Tibial artery (tissue), 4 donors: ENCODE results near the gene OR10H1.
"Not testable (repeated sequence)": the region's sequence is repeated elsewhere in the genome, so short reads cannot be mapped to it uniquely, and the experiment has no call there.

Experiments used
- DNase-seq, 2 donors: peaks; one replicate each; pipeline ENCODE4 v3.0.0-alpha.2; 2019
- H3K27ac ChIP-seq, 2 donors: fragments of 200-600 bp; sonication (generic) in 1 of 2; 1 replicate in 1 of 2; 2 replicates in 1 of 2; pipeline ENCODE4 v1.5.1; 2018 to 2019; ENCODE audit warnings: mild to moderate bottlenecking in 1 of 2
- H3K27me3 ChIP-seq, 2 donors: fragments of 200-600 bp; sonication (generic) in 1 of 2; one replicate each; pipeline versions ENCODE4 v1.5.1 to v1.6.0; 2016 to 2019
- H3K36me3 ChIP-seq, 3 donors: fragments of 200-600 bp; sonication (generic) in 2 of 3; one replicate each; pipeline ENCODE4 v1.5.1; 2016 to 2019; ENCODE audit warnings: mild to moderate bottlenecking in 2 of 3
- H3K4me1 ChIP-seq, 4 donors: fragments of 200-600 bp; sonication (generic) in 2 of 4; 1 replicate in 3 of 4; 2 replicates in 1 of 4; pipeline ENCODE4 v1.5.1; 2016 to 2019
- H3K4me3 ChIP-seq, 2 donors: fragments of 200-600 bp; sonication (generic) in 1 of 2; 1 replicate in 1 of 2; 2 replicates in 1 of 2; pipeline ENCODE4 v1.5.1; 2018 to 2019; ENCODE audit warnings: mild to moderate bottlenecking in 2 of 2
- H3K9me3 ChIP-seq, 3 donors: fragments of 200-600 bp; sonication (generic) in 1 of 3; one replicate each; pipeline ENCODE4 v1.5.1; 2016 to 2019
- intact Hi-C: fragments of 100-400 bp; cut with DNase I; formaldehyde crosslinking; loops from one replicate; pipeline ENCODE4 v1.15.0; 2023; ENCODE audit warnings: low total_unique reads
- TF ChIP-seq, protein P1 (sequence below), 2 experiments: fragments of 200-600 bp in 1 of 2; fragments of 450-650 bp in 1 of 2; IDR thresholded peaks; one replicate each; pipeline ENCODE4 v1.5.1; 2017 to 2019; ENCODE audit warnings: antibody characterized with exemption in 2 of 2, mild to moderate bottlenecking in 1 of 2, moderate library complexity in 1 of 2

The OR10H1 gene

DNA sequence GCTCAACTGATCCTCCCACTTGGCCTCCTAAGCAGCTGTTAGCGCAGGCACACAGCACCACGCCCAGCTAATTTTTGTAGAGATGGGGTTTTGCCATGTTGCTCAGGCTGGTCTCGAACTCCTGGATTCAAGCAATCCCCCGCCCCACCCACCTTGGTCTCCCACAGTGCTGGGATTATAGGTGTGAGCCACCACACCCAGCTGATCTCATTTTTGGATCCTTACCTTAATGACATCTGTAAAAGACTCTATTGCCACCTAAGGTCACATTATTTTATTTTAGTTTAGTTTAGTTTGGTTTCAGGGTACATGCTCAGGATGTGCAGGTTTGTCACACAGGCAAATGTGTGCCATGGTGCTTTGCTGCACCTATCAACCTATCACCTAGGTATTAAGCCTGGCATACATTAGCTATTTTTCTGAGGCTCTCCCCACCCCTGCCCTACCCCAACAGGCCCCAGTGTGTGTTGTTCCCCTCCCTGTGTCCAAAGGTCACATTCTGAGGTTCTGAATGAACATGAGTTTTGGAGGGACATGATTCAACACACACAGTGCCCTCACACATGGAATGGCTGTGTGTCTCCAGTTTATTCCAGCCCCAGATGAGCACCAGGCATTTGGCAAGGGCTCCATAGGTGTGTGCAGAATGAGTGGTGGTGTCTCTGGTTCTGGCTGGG lies 26.7 kb downstream of the OR10H1 start:
- no peak overlapping the region for H3K4me3 ChIP-seq
- peaks cover 0 to 28% of the 10 kb centered on the region in 2 donors for H3K27me3 ChIP-seq
- no peak overlapping the region for H3K27ac ChIP-seq
- no peaks in the 10 kb centered on the region for H3K4me1 ChIP-seq
- DNase-seq = no peak
- TF ChIP-seq, protein P1, sequence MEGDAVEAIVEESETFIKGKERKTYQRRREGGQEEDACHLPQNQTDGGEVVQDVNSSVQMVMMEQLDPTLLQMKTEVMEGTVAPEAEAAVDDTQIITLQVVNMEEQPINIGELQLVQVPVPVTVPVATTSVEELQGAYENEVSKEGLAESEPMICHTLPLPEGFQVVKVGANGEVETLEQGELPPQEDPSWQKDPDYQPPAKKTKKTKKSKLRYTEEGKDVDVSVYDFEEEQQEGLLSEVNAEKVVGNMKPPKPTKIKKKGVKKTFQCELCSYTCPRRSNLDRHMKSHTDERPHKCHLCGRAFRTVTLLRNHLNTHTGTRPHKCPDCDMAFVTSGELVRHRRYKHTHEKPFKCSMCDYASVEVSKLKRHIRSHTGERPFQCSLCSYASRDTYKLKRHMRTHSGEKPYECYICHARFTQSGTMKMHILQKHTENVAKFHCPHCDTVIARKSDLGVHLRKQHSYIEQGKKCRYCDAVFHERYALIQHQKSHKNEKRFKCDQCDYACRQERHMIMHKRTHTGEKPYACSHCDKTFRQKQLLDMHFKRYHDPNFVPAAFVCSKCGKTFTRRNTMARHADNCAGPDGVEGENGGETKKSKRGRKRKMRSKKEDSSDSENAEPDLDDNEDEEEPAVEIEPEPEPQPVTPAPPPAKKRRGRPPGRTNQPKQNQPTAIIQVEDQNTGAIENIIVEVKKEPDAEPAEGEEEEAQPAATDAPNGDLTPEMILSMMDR (IDR thresholded peaks at IDR 0.05) = no peak
- H3K36me3 ChIP-seq = no peaks in the 10 kb centered on the region
- H3K9me3 ChIP-seq = no peaks in the 10 kb centered on the region
- intact Hi-C loops = no loop called here

DNA sequence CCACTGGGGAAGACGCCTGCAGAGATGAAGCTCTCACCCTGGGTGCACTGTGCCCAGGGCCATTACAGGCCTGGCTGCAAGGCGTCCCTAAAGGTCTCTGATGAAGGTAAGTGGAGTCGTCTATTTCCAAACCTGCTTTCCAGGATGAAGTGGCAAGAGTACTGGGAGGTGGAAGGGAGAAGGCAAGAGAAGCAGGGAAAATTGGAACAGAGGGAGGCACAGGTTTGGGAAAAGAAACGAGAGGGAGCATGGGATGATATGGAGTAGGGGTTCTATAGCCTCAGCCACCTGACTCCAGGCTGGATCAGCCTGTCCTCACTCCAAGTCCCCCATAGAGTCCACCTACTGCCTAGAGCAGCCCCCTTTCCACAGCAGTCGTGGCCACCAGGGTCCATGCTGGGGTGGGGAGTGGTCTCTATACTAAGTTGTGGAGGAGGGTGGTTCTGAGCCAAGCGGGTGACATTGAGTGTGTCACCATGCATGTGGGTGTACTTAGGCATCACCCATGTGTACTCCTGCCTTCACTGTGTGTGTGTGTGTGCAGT lies 27.8 kb downstream of the OR10H1 start, which contains the start of gene OR10H5:
Gene OR10H5 (plus strand): TSS at position 51 of the 545 bp plus-strand sequence. CDS start 6,388 bp downstream, outside the sequence.
- Histone ChIP-seq H3K4me1 (no peaks in the 10 kb centered on the region), H3K9me3 (no peaks in the 10 kb centered on the region), H3K27ac (no peak within 1 kb of the TSS), H3K36me3 (no peaks in the 10 kb centered on the region), H3K4me3 (no peak within 1 kb of the TSS), H3K27me3 (peaks cover 0 to 25% of the 10 kb centered on the region in 2 donors)
- no peak for DNase-seq
- TF ChIP-seq, protein P1 (IDR thresholded peaks at IDR 0.05) = no peak
- intact Hi-C loops = no loop called here

DNA sequence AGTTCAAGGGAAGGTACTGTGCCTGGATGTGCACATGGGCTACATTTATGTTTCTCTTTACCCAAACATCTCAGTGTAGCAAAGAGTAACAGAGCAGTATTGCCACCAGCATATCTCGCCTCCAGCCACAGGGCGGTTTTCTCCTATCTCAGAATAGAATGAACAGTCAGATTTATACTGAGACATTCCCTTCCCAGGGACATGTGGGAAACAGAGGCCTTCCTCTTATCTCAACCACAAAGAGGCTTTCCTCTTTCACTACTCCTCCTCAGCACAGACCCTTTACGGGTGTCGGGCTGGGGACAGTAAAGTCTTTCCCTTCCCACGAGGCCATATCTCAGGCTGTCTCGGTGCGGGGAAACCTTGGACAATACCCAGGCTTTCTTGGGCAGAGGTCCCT lies 32.6 kb downstream of the OR10H1 start:
- H3K36me3 ChIP-seq, H3K27me3 ChIP-seq, H3K27ac ChIP-seq, H3K9me3 ChIP-seq, DNase-seq, intact Hi-C loops, H3K4me3 ChIP-seq: not testable (repeated sequence)
- peaks cover 0 to 17% (median 13%) of the 10 kb centered on the region in 4 donors for H3K4me1 ChIP-seq

DNA sequence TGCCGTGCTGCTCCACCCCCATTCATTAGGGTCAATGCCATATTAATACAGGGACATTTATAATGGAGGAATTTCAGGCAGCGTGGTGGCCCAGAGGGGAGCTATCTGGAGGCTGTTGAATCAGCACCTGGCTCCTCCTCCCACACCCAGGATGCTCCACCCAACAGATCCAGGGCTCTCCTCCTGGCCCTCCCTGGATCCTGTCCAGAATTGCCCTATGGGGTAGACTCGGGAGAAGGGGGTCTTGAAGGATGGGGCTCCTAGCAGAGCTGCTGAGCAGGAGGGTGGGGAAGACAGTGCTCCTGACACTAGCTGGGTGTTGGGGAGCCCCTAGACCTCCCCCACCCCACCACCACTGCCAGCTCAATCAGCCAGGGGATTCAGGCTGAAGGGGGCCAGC lies 33.3 kb downstream of the OR10H1 start:
- H3K9me3 ChIP-seq = no peaks in the 10 kb centered on the region
- no peak for DNase-seq
- no peaks in the 10 kb centered on the region for H3K27me3 ChIP-seq
- no peak overlapping the region for H3K4me3 ChIP-seq
- H3K4me1 ChIP-seq = peaks cover 0 to 17% (median 13%) of the 10 kb centered on the region in 4 donors
- intact Hi-C loops = no loop called here
- H3K36me3 ChIP-seq = no peaks in the 10 kb centered on the region
- TF ChIP-seq, protein P1 (IDR thresholded peaks at IDR 0.05) = no peak
- no peak overlapping the region for H3K27ac ChIP-seq

DNA sequence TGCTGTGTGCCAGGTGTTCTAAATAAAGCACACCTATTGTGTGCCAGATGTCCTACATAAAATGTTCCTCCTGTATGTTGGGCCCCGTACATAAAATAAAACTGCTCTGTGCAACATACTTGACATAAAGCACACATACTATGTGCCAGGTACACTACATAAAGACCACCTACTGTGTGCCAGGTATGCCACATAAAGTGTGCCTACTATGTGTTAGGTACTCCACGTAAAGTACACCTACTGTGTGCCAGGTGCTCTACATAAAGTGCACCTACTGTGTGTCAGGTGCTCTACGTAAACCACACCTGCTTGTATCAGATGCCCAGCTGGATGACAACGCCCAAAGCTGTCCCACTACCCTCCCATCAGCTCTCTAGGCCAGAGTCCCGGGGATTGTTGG lies 33.8 kb downstream of the OR10H1 start:
- H3K4me1 ChIP-seq = peaks cover 0 to 17% (median 13%) of the 10 kb centered on the region in 4 donors
- no peak overlapping the region for H3K4me3 ChIP-seq
- TF ChIP-seq, protein P1 (IDR thresholded peaks at IDR 0.05) = no peak
- intact Hi-C loops = no loop called here
- H3K36me3 ChIP-seq = no peaks in the 10 kb centered on the region
- H3K9me3 ChIP-seq = no peaks in the 10 kb centered on the region
- no peak for DNase-seq
- no peaks in the 10 kb centered on the region for H3K27me3 ChIP-seq
- H3K27ac ChIP-seq = no peak overlapping the region

DNA sequence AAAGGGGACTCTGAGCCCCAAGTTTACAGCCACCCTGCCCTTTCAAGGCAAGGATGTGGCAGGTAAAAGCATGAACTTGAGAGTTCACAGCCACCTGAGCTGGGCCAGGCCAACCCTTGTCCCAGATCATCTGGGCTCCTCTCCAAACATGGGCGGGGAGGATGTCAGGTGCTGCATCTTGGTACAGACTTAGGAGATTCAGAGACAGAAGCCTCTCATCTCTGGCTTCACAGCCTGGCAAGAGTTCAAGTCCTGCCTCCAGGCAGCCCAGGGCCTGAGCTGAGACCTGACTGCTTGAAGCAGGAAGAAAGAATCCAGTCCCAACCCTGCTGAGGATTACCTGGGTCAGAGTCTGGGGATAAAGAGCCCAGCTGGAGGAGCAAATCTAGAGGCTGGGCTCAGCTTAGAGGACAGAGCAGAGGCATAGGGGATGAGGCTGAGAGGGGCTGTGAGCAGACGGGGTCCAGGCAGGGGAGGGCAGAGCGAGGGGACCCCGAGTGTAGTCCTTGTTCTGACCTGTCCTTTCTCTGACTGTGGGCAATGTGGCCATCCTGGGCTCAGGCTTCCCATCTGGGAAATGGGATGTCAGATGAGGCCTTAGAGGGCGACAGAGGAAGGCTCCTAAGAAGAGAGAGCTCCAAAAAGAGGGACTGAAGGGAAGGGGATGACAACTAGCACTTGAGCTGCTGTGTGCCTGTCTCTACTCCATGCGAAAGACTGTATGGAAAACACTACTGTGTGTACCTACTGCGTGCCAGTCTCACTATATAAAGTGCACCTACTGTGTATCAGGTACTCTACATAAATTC lies 34.6 kb downstream of the OR10H1 start:
- DNase-seq = no peak
- intact Hi-C loops = no loop called here
- H3K36me3 ChIP-seq = no peaks in the 10 kb centered on the region

More for the DNA sequence above, 34.6 kb downstream of the OR10H1 start:
- Histone ChIP-seq H3K9me3 (no peaks in the 10 kb centered on the region), H3K4me1 (peaks cover 0 to 17% (median 13%) of the 10 kb centered on the region in 4 donors), H3K4me3 (no peak overlapping the region), H3K27ac (peak overlapping the region; percentile 35 to 63), H3K27me3 (no peaks in the 10 kb centered on the region)
- TF ChIP-seq, protein P1 (IDR thresholded peaks at IDR 0.05) = no peak
